22Rv1 (cell line): ENCODE measurements around the gene CMIP.

ENCODE experiments used
- H3K27ac ChIP-seq: fragments of 450-650 bp; 2 replicates; pipeline ENCODE4 v1.5.1; 2017
- ZFX ChIP-seq: fragments of 450-650 bp; IDR thresholded peaks from 2 replicates; pipeline ENCODE4 v1.6.1; 2017; ENCODE audit warnings: antibody characterized with exemption, borderline replicate concordance
- TF ChIP-seq, protein P1 (sequence below): fragments of 450-650 bp; IDR thresholded peaks from 2 replicates; pipeline ENCODE4 v1.5.1; 2017; ENCODE audit warnings: mild to moderate bottlenecking

Gene CMIP

DNA sequence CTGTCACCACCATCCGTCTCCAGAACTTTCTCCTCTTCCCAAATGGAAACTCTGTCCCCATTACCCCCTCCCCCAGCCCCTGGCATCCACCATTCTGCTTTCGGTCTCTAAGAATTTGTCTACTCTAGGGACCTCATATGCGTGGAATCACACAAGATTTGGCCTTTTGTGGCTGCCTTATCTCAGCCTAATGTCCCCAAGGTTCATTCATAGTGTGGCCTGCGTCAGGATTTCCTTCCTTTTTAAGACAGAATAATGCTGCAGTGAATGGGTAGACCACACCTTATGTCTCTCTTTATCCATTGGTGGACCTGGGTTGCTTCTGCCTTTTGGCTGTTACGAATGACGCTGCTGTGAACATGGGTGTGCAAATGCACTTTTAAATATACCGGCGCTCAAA, 194.7 kb downstream of the CMIP start:
- TF ChIP-seq, protein P1, sequence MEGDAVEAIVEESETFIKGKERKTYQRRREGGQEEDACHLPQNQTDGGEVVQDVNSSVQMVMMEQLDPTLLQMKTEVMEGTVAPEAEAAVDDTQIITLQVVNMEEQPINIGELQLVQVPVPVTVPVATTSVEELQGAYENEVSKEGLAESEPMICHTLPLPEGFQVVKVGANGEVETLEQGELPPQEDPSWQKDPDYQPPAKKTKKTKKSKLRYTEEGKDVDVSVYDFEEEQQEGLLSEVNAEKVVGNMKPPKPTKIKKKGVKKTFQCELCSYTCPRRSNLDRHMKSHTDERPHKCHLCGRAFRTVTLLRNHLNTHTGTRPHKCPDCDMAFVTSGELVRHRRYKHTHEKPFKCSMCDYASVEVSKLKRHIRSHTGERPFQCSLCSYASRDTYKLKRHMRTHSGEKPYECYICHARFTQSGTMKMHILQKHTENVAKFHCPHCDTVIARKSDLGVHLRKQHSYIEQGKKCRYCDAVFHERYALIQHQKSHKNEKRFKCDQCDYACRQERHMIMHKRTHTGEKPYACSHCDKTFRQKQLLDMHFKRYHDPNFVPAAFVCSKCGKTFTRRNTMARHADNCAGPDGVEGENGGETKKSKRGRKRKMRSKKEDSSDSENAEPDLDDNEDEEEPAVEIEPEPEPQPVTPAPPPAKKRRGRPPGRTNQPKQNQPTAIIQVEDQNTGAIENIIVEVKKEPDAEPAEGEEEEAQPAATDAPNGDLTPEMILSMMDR: no peak
- no peak for TF ChIP-seq ZFX
- no peak overlapping the region for H3K27ac ChIP-seq

DNA sequence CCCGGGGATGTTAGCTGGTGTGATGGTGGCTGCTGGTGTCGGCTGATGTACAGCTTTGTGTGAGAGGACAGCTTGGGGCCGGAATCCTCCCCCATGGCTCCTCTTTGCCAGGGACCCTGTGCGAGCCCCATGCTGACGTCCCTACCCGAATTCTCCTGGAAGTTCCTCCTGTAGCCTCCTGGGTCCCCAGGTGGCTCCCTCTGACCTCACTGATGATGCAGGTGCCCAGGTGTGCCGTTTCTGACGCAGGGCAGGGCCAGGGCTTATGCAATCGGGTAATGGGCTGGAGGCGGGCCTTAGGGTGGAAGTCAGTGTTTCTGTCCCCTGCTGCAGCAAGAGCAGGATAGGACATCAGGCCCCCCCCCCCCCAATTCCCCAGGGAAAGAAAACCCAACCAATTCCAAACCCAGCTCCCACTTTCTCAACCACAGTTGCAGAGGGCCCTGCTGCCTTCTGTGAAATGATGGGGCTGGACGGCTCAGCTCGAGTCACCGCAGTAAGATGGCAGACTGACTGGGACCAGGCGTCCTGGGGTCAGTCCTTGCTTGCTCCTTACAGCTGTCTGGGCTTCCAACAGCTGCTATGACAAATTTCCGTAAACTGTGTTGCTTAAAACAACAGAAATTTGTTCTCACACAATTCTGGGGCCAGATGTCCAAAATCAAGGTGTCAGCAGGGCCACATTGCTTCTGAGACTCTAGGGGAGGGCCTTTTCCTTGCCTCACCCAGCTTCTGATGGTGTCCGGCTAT, 195.5 kb downstream of the CMIP start:
- TF ChIP-seq, protein P1: no peak
- no peak for TF ChIP-seq ZFX

DNA sequence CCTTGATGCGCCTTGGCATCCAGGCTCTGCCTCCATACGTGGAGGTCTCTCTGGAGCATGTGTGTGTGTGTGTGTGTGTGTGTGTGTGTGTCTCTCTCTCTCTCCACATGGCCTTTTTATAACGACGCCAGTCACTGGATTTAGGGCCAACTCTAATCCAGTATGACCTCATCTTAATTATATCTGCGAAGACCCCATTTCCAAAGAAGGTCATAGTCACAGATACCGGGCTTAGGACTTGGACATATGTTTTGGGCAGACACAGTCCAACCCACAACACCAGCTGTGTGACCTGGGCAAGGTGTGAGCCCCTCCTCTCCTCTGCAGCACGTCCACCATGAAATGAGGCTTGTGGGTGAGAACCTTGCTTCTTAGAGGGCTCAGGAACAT, 196.1 kb downstream of the CMIP start:
- no peak overlapping the region for H3K27ac ChIP-seq
- no peak for TF ChIP-seq ZFX
- TF ChIP-seq, protein P1: no peak

More for the DNA sequence above, 195.5 kb downstream of the CMIP start:
- no peak overlapping the region for H3K27ac ChIP-seq

DNA sequence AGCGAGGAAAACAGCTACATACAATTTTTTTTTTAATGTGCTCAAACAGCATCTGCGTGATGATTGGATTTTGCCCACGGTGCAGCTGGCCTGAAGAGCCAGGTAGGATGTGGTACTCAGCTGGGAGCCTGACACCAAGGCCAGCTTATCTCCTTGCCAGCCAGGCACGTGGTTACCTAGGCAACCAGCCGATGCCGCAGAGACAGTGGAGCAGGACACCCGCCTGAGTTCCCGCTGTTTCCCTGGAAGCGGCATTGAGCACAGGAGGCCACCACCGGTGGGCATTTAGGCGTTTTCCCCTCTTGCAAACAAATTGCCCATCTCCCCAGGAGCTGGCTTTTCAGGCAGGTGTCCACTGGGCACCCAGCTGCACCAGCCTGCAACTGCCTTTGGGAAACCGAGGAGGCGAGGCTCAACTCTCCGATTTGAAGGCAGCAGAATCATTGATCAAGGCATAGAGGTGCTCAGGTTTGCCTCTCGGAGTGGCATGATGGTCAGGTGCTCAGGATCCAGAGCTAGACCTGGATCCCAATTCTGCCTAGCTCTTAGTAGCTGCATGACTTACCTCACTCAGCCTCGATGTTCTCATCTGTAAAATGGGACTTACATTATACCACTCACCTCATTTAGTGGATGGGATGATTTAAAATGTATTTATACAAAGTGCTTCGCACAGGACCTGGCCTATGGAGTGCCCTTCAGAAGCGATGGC, 196.9 kb downstream of the CMIP start:
- no peak for TF ChIP-seq ZFX
- TF ChIP-seq, protein P1: no peak
- no peak overlapping the region for H3K27ac ChIP-seq

DNA sequence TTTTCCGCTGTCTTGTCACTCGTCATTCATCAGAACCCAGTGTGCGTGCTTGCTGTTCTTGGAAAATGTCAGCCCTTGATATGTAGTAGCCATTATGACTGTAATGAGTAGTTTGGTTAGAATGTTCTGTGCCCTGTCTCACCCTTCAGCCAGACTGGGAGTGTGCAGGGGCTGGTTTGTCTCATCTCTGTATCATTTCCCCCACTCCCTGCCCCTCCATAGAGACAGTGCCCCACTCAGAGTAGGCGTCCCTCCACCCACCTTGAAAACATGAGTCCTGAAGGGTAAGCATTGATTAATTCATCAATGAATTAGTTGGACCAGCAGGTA, 197.5 kb downstream of the CMIP start:
- TF ChIP-seq, protein P1: no peak
- no peak for TF ChIP-seq ZFX

DNA sequence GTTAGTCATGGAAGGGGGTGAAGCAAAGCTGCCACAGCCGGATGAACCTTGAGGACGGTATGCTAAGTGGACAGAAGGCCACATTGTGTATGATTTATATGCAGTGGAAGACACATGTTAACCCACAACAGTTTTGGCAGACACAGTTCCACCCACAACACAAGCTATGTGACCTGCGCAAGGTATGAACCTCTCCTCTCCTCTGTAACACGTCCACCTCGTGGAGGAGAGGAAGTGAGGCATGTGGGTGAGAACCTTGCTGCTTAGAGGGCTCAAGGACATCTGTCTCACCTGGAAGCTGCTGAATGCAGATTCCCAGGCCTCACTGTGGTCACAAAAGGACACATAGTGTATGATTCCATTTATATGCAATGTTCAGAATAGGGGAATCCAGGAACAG, 198.3 kb downstream of the CMIP start:
- no peak overlapping the region for H3K27ac ChIP-seq
- TF ChIP-seq ZFX: no peak
- TF ChIP-seq, protein P1: no peak

More for the DNA sequence above, 197.5 kb downstream of the CMIP start:
- no peak overlapping the region for H3K27ac ChIP-seq

DNA sequence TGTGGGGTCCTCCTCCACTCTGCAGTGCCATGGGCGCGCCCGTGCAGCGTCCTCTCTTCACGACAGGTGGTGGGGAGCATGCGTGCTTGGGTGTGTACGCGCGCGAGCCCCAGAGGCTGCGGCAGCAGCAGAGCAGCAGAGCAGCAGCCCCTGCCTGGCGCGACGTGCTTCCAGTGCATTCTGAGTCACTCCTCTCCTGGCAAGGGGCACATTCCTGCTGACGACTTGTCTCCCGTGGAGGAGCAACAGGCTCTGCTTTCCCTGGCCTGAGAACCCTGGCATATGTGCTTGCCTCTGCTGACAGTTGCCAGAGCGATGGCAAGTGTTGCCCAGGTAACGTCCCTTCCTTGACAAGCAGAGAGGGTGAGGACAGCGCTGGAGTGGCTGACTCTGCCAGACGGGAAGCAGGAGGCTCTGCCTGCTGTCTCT, 200.7 kb downstream of the CMIP start:
- H3K27ac ChIP-seq: no peak overlapping the region
- no peak for TF ChIP-seq ZFX
- TF ChIP-seq, protein P1: no peak
